Stomach (tissue), 9 donors: ENCODE measurements around the gene DNAJC5G. TPM values are rescaled to one million over a fixed set of nuclear protein-coding genes. Genes with fewer than 3 reads are reported as not detected.
A peak's percentile ranks its signal among the peaks of the same experiment; 100 is the strongest.

Source experiments
- DNase-seq, 2 donors: peaks; one replicate each; pipeline versions ENCODE4 v3.0.0 to v3.0.0-alpha.2; 2013 to 2019
- H3K27ac ChIP-seq, 5 donors: fragments of 200-600 bp in 4 of 5; sonication (generic) in 4 of 5; one replicate each; pipeline ENCODE4 v1.5.1; 2013 to 2019; ENCODE audit warnings: mild to moderate bottlenecking in 1 of 5, moderate library complexity in 1 of 5
- H3K27me3 ChIP-seq, 3 donors: fragments of 200-600 bp; sonication (generic); one replicate each; pipeline ENCODE4 v1.5.1; 2017 to 2019; ENCODE audit warnings: mixed run types in 1 of 3
- H3K36me3 ChIP-seq, 4 donors: fragments of 200-600 bp; sonication (generic); 1 replicate in 3 of 4; 2 replicates in 1 of 4; pipeline ENCODE4 v1.5.1; 2016 to 2019
- H3K4me1 ChIP-seq, 4 donors: fragments of 200-600 bp; sonication (generic); one replicate each; pipeline ENCODE4 v1.5.1; 2016 to 2019
- H3K4me3 ChIP-seq, 4 donors: fragments of 200-600 bp; sonication (generic) in 3 of 4; one replicate each; pipeline ENCODE4 v1.5.1; 2016 to 2019; ENCODE audit warnings: mild to moderate bottlenecking in 1 of 4
- H3K9me3 ChIP-seq, 4 donors: fragments of 200-600 bp; sonication (generic); one replicate each; pipeline ENCODE4 v1.5.1; 2016 to 2019
- CTCF ChIP-seq, 7 experiments: fragments of 450-650 bp in 4 of 7; fragments of 200-600 bp in 3 of 7; sonication (generic) in 3 of 7; IDR thresholded peaks; one replicate each; pipeline ENCODE4 v1.5.1; 2016 to 2019; ENCODE audit warnings: antibody characterized with exemption in 7 of 7, control low read depth in 2 of 7, mild to moderate bottlenecking in 1 of 7
- EP300 ChIP-seq: sonication (generic); formaldehyde crosslinking; IDR thresholded peaks from one replicate; pipeline ENCODE4 v1.6.1; 2017; ENCODE audit warnings: antibody characterized with exemption
- POLR2A ChIP-seq, 4 donors: fragments of 450-650 bp; IDR thresholded peaks; one replicate each; pipeline ENCODE4 v1.6.1; 2016; ENCODE audit warnings: antibody characterized with exemption in 4 of 4, control low read depth in 2 of 4, mild to moderate bottlenecking in 1 of 4, moderate library complexity in 1 of 4
- POLR2AphosphoS5 ChIP-seq, 3 donors: sonication (generic); formaldehyde crosslinking; IDR thresholded peaks; one replicate each; pipeline ENCODE4 v1.6.1; 2016; ENCODE audit warnings: antibody characterized with exemption in 3 of 3
- WGBS, 5 donors: extraction: QIAGEN DNeasy Blood & Tissue Kit in 3 of 5; methylation state at CpG; one replicate each; pipeline versions ENCODE4 v1.1.5 to v1.1.7; 2013 to 2018; 5-methylcytosine and 5-hydroxymethylcytosine counted together
- intact Hi-C: fragments of 100-400 bp; cut with DNase I; formaldehyde crosslinking; loops from one replicate; pipeline ENCODE4 v1.15.1; 2023; ENCODE audit warnings: low total_unique reads
- polyA plus RNA-seq, 3 donors: library from polyadenylated mRNA; stranded (reverse); fragments of 200-250 nt; gene quantifications; one replicate each; pipeline ENCODE4 v1.2.3, GENCODE V29; 2013
- total RNA-seq, 5 donors: library from RNA; depleted of rRNA; stranded (reverse); fragments of >200 nt; gene quantifications; one replicate each; pipeline versions ENCODE4 v1.1.0 to v1.2.3, GENCODE V29; 2014 to 2016
- donor health status: healthy with polysubstance abuse.
- donor health status: Bipolar disorder and iron deficiency.
- donor health status: healthy.

Gene DNAJC5G
- total and polyA plus RNA-seq, 8 donors, result not detected

- Histone ChIP-seq H3K36me3 (no peaks in the 10 kb centered on the region), H3K27me3 (peaks cover 34 to 100% (median 80%) of the 10 kb centered on the region in 3 donors), H3K27ac (no peak overlapping the region), H3K4me1 (peaks cover 35 to 40% (median 39%) of the 10 kb centered on the region in 4 donors), H3K4me3 (peak overlapping the region; percentile 42 to 64 (median 52)), H3K9me3 (no peaks in the 10 kb centered on the region)
- TF ChIP-seq POLR2A (IDR thresholded peaks at IDR 0.05), result no peak
- no peak for TF ChIP-seq POLR2AphosphoS5 (IDR thresholded peaks at IDR 0.05)
- TF ChIP-seq CTCF (IDR thresholded peaks at IDR 0.05), result no peak
- 2 to 6% (median 4%) methylated on average over 15 to 40 of the region's 40 CpGs for WGBS, 5 donors
- DNase-seq, result no peak
- intact Hi-C loops, result no loop called here
These were observed 13.3 kb upstream of the DNAJC5G start for GRCh38 chr2:27261926-27262298.

GRCh38 chr2:27262379-27263286 is 12.6 kb upstream of the DNAJC5G start, which contains the start of gene SLC30A3:
TSS of gene SLC30A3 (minus strand) at chr2:27263047. CDS start at chr2:27262906, 141 bp downstream.
- Histone ChIP-seq H3K4me1 (peaks cover 35 to 40% (median 39%) of the 10 kb centered on the region in 4 donors), H3K4me3 (peak within 1 kb of the TSS; percentile 42 to 64 (median 52)), H3K27me3 (peaks cover 33 to 100% (median 73%) of the 10 kb centered on the region in 3 donors), H3K27ac (no peak within 1 kb of the TSS), H3K9me3 (no peaks in the 10 kb centered on the region), H3K36me3 (no peaks in the 10 kb centered on the region)
- WGBS, 5 donors, result 0 to 1% (median 1%) methylated on average over 11 to 96 of the region's 96 CpGs
- DNase-seq, result peak; percentile 72 to 80
- no peak for TF ChIP-seq CTCF (IDR thresholded peaks at IDR 0.05)
- TF ChIP-seq EP300, result no peak
- no peak for TF ChIP-seq POLR2A (IDR thresholded peaks at IDR 0.05)
- TF ChIP-seq POLR2AphosphoS5 (IDR thresholded peaks at IDR 0.05), result no peak
- intact Hi-C loops, result no loop called here

GRCh38 chr2:27263287-27264252 is 11.7 kb upstream of the DNAJC5G start:
- peaks cover 35 to 40% (median 39%) of the 10 kb centered on the region in 4 donors for H3K4me1 ChIP-seq
- 1 to 5% (median 3%) methylated on average over 44 to 46 of the region's 46 CpGs for WGBS, 5 donors
- H3K4me3 ChIP-seq, result peak overlapping the region; percentile 42 to 64 (median 52)
- no peak overlapping the region for H3K27ac ChIP-seq
- no peaks in the 10 kb centered on the region for H3K9me3 ChIP-seq
- H3K27me3 ChIP-seq, result peaks cover 23 to 100% (median 66%) of the 10 kb centered on the region in 3 donors
- TF ChIP-seq POLR2A (IDR thresholded peaks at IDR 0.05), result no peak
- TF ChIP-seq EP300, result no peak
- no peaks in the 10 kb centered on the region for H3K36me3 ChIP-seq
- DNase-seq, result no peak
- intact Hi-C loops, result no loop called here

- peaks cover 35 to 40% (median 39%) of the 10 kb centered on the region in 4 donors for H3K4me1 ChIP-seq
- WGBS, 5 donors, result 0 to 2% (median 1%) methylated on average over 23 to 38 of the region's 38 CpGs
- H3K4me3 ChIP-seq, result peak overlapping the region; percentile 31 to 64 (median 46)
- peaks cover 20 to 100% (median 61%) of the 10 kb centered on the region in 3 donors for H3K27me3 ChIP-seq
- no peaks in the 10 kb centered on the region for H3K9me3 ChIP-seq
- intact Hi-C loops, result no loop called here
- TF ChIP-seq EP300 (no peak), POLR2AphosphoS5 (IDR thresholded peaks at IDR 0.05) (no peak), CTCF (IDR thresholded peaks at IDR 0.05) (no peak), POLR2A (IDR thresholded peaks at IDR 0.05) (no peak)
- no peak overlapping the region for H3K27ac ChIP-seq
- no peaks in the 10 kb centered on the region for H3K36me3 ChIP-seq
- peak in 1 of 2 donors; percentile 38 for DNase-seq
These were observed 10.9 kb upstream of the DNAJC5G start for GRCh38 chr2:27264253-27264752.
